B cell (primary cell): Measurements from ENCODE around the gene DGCR6L. TPM values are rescaled to one million over a fixed set of nuclear protein-coding genes. Genes with fewer than 3 reads are reported as not detected.

Experiments used
- ATAC-seq: fragments of 200-7000 bp; cut with Tn5 transposase; one replicate; pipeline ENCODE4 v1.10.0; 2021; ENCODE audit warnings: low read depth, mild to moderate bottlenecking, moderate number of reproducible peaks, moderate library complexity
- CTCF ChIA-PET: fragments of 350-600 bp; sonication (Branson Sonifier 250); formaldehyde crosslinking; loops from one replicate; lab custom pipeline; 2021; ENCODE audit warnings: antibody characterized with exemption, inconsistent platforms; lab: Charles Lee
- POLR2A ChIA-PET: fragments of 350-600 bp; sonication (Branson Sonifier 250); formaldehyde crosslinking; loops from one replicate; lab custom pipeline; 2021; ENCODE audit warnings: antibody characterized with exemption; lab: Charles Lee
- DNase-seq: peaks from one replicate; pipeline ENCODE4 v3.0.0; 2013
- H2AFZ ChIP-seq: 2 replicates; pipeline ENCODE4 v1.6.1; 2012; ENCODE audit warnings: mild to moderate bottlenecking, low read depth, low read length; ENCODE audit not compliant: insufficient read depth, poor library complexity, severe bottlenecking
- H3K27ac ChIP-seq, 2 donors: 1 replicate in 1 of 2; 2 replicates in 1 of 2; pipeline ENCODE4 v1.5.1; 2012 to 2013; ENCODE audit warnings: low read length in 2 of 2, mild to moderate bottlenecking in 2 of 2, moderate library complexity in 1 of 2
- H3K27me3 ChIP-seq, 4 experiments: fragments of 200-600 bp in 1 of 4; sonication (generic) in 1 of 4; replicated peaks in 1 of 4; 1 replicate in 2 of 4; 2 replicates in 2 of 4; pipeline versions ENCODE4 v1.6.1 to v1.7.0; 2013 to 2016; ENCODE audit warnings: low read length in 3 of 4, mild to moderate bottlenecking in 2 of 4, mixed read lengths in 1 of 4, moderate library complexity in 1 of 4; ENCODE audit not compliant: insufficient read depth in 4 of 4, control insufficient read depth in 3 of 4; ENCODE audit errors: control extremely low read depth in 1 of 4
- H3K36me3 ChIP-seq, 2 experiments: replicated peaks in 1 of 2; 1 replicate in 1 of 2; 2 replicates in 1 of 2; pipeline versions ENCODE4 v1.6.1 to v1.7.1; 2013; ENCODE audit warnings: low read length in 1 of 2; ENCODE audit not compliant: insufficient read depth in 2 of 2, control insufficient read depth in 1 of 2; ENCODE audit errors: control extremely low read depth in 1 of 2, extremely low read depth in 1 of 2
- H3K4me1 ChIP-seq, 2 donors: fragments of 200-600 bp in 1 of 2; sonication (generic) in 1 of 2; 1 replicate in 1 of 2; 2 replicates in 1 of 2; pipeline versions ENCODE4 v1.5.1 to v1.6.1; 2013 to 2017; ENCODE audit warnings: low read length in 2 of 2; ENCODE audit not compliant: control insufficient read depth in 2 of 2, insufficient read depth in 2 of 2
- H3K4me2 ChIP-seq: replicated peaks from 2 replicates; pipeline ENCODE3; 2012; ENCODE audit warnings: mild to moderate bottlenecking, low read depth, low read length; ENCODE audit not compliant: poor library complexity, severe bottlenecking
- H3K4me3 ChIP-seq, 5 experiments: fragments of 200-600 bp in 1 of 5; sonication (generic) in 1 of 5; 1 replicate in 3 of 5; 2 replicates in 2 of 5; pipeline versions ENCODE4 v1.5.1 to v1.7.0; 2011 to 2016; ENCODE audit warnings: low read length in 4 of 5, mild to moderate bottlenecking in 4 of 5, low read depth in 2 of 5, control low read depth in 1 of 5, moderate library complexity in 1 of 5; ENCODE audit not compliant: insufficient read depth in 1 of 5; ENCODE audit errors: control extremely low read depth in 1 of 5, extremely low read depth in 1 of 5
- H3K79me2 ChIP-seq: fragments of 200-600 bp; sonication (generic); one replicate; pipeline ENCODE4 v1.6.0; 2016; ENCODE audit warnings: low read length; ENCODE audit not compliant: control insufficient read depth, insufficient read depth
- H3K9ac ChIP-seq: fragments of 200-600 bp; sonication (generic); 2 replicates; pipeline ENCODE4 v1.6.1; 2017; ENCODE audit warnings: mild to moderate bottlenecking, low read length, moderate library complexity
- H3K9me3 ChIP-seq, 3 donors: one replicate each; pipeline versions ENCODE4 v1.6.1 to v1.7.1; 2013; ENCODE audit warnings: low read length in 2 of 3; ENCODE audit not compliant: control insufficient read depth in 2 of 3, insufficient read depth in 1 of 3; ENCODE audit errors: control extremely low read depth in 1 of 3
- H4K20me1 ChIP-seq: 2 replicates; pipeline ENCODE4 v1.6.0; 2012; ENCODE audit warnings: mild to moderate bottlenecking, low read length; ENCODE audit not compliant: insufficient read depth, control insufficient read depth, poor library complexity, severe bottlenecking
- H3K27ac Mint-ChIP-seq: one replicate; pipeline ENCODE4 v1.8.0; 2021; ENCODE audit warnings: mixed read lengths
- H3K27me3 Mint-ChIP-seq: one replicate; pipeline ENCODE4 v1.8.0; 2021; ENCODE audit warnings: mixed read lengths
- H3K4me1 Mint-ChIP-seq: one replicate; pipeline ENCODE4 v1.8.0; 2021; ENCODE audit warnings: mixed read lengths
- H3K4me3 Mint-ChIP-seq: one replicate; pipeline ENCODE4 v1.8.0; 2021; ENCODE audit warnings: mixed read lengths
- H3K9me3 Mint-ChIP-seq: one replicate; pipeline ENCODE4 v1.8.0; 2022; ENCODE audit warnings: mixed read lengths; ENCODE audit not compliant: insufficient read depth
- EZH2 ChIP-seq: IDR thresholded peaks from 2 replicates; pipeline ENCODE4 v1.6.1; 2012; ENCODE audit warnings: borderline replicate concordance, low read depth, mild to moderate bottlenecking, moderate library complexity, low read length; ENCODE audit not compliant: insufficient read depth, poor library complexity, severe bottlenecking
- WGBS: methylation state at CpG from one replicate; pipeline ENCODE4 v1.1.5; 2013; ENCODE audit warnings: missing lambda C conversion rate; ENCODE audit not compliant: insufficient coverage; 5-methylcytosine and 5-hydroxymethylcytosine counted together
- intact Hi-C: fragments of 100-400 bp; cut with micrococcal nuclease; formaldehyde crosslinking; loops from one replicate; pipeline ENCODE4 v1.10.0; 2022
- polyA plus RNA-seq: library from polyadenylated mRNA; depleted of rRNA; stranded (reverse); fragments of >200 nt; gene quantifications from 2 replicates; pipeline ENCODE4 v1.2.3, GENCODE V29; 2012
- total RNA-seq, 2 donors: library from RNA; stranded (reverse); fragments of 120-200 nt in 1 of 2; gene quantifications; 1 replicate in 1 of 2; 2 replicates in 1 of 2; pipeline versions ENCODE4 v1.2.3 to v1.2.4, GENCODE V29; 2013 to 2022
- TF ChIP-seq, protein P1 (sequence below): fragments of 200-600 bp; IDR thresholded peaks from one replicate; pipeline ENCODE4 v1.8.0; 2022; ENCODE audit warnings: antibody characterized with exemption, mild to moderate bottlenecking

The DGCR6L gene
- total and polyA plus RNA-seq, 2 donors (not counting 1 experiment from before 2014, with no cell fraction given), result 21.2 to 33.4 TPM

DNA sequence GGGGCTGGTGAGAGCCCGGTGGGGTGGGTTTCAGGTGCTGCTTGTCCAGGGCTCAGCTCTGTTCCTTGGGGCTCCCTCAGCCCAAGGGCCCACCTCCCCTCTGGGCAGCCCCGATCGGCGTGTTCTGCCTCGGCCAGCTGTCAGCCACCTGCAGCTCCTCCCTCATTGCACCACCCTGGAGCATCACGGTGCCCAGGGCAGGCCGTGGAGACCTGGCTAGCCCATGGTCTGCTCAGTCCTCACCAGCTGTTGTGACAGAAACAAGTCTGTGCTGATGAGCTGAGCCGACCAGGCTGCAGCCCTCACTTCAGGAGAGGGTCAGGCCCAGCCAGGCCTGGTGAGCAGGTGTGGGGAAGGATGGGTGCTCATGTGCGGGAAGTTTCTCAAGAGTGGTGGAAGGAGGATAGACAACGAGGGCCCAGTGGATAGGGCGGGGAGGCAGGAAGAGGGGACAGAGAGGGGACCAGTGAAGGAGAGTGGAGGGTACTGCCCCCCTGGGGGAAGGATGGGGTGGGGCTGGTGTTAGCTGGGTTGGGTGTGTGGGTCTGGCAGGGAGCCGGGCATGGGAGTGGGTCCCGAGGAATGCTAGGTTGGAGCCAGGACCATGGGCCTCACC lies 35.3 kb downstream of the DGCR6L start:
- Histone ChIP-seq H3K27me3 (peaks cover 0 to 4% (median 0%) of the 10 kb centered on the region in 4 experiments), H4K20me1 (no peaks in the 10 kb centered on the region), H2AFZ (no peak overlapping the region), H3K9me3 (no peaks in the 10 kb centered on the region), H3K36me3 (no peaks in the 10 kb centered on the region), H3K27ac (no peak overlapping the region), H3K4me2 (no peak overlapping the region), H3K79me2 (no peaks in the 10 kb centered on the region), H3K4me1 (peaks cover 0 to 3% of the 10 kb centered on the region in 2 donors), H3K4me3 (no peak overlapping the region), H3K9ac (no peak overlapping the region)
- intact Hi-C loops, result loop anchor here (1.0 kb wide), 1 partner anchor 16 kb away; the partner anchor contains the start of gene RTN4R
- peaks cover 4% of the 10 kb centered on the region for H3K4me1 Mint-ChIP-seq
- TF ChIP-seq EZH2, result no peak
- TF ChIP-seq, protein P1, sequence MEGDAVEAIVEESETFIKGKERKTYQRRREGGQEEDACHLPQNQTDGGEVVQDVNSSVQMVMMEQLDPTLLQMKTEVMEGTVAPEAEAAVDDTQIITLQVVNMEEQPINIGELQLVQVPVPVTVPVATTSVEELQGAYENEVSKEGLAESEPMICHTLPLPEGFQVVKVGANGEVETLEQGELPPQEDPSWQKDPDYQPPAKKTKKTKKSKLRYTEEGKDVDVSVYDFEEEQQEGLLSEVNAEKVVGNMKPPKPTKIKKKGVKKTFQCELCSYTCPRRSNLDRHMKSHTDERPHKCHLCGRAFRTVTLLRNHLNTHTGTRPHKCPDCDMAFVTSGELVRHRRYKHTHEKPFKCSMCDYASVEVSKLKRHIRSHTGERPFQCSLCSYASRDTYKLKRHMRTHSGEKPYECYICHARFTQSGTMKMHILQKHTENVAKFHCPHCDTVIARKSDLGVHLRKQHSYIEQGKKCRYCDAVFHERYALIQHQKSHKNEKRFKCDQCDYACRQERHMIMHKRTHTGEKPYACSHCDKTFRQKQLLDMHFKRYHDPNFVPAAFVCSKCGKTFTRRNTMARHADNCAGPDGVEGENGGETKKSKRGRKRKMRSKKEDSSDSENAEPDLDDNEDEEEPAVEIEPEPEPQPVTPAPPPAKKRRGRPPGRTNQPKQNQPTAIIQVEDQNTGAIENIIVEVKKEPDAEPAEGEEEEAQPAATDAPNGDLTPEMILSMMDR, result no peak
- H3K9me3 Mint-ChIP-seq, result no peaks in the 10 kb centered on the region
- CTCF ChIA-PET, result interaction anchor here (1.1 to 3.3 kb wide), 7 partner anchors 10 to 314 kb away, joined by 3 to 31 read pairs (median 6); partner anchors contain the start of gene DGCR6L
- H3K27me3 Mint-ChIP-seq, result peaks cover 4% of the 10 kb centered on the region
- ATAC-seq (no peak), DNase-seq (no peak)
- 79% methylated on average over 11 of the region's 13 CpGs for WGBS
- no peak overlapping the region for H3K4me3 Mint-ChIP-seq
- no peak overlapping the region for H3K27ac Mint-ChIP-seq
- POLR2A ChIA-PET, result no interaction called here

DNA sequence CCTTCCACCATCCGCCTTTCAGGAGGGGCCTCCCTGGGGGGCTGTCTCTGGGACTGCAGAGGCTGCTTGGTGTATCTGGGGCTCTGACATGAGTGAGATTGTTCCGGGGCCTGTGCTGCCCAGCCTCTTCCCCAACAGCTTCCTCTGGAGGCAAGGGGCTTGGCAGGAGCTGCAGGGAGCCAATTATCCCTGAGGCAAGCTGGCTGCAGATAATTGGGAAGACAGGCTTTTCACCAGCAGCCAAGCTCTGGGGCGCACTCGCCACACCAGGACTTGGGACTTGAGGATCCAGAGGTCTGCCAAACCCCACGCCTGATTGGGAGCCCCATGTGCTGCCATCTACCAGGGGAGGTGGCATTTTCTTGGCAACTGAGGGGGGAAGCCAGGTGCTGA lies 36.2 kb downstream of the DGCR6L start:
- peaks cover 4% of the 10 kb centered on the region for H3K4me1 Mint-ChIP-seq
- no peak overlapping the region for H3K27ac ChIP-seq
- ChIA-PET POLR2A (no interaction called here), CTCF (interaction anchor here (0.7 to 3.3 kb wide), 9 partner anchors 8 to 313 kb away, joined by 3 to 31 read pairs (median 5); no protein-coding TSS in a partner anchor)
- H3K27me3 ChIP-seq, result peaks cover 0 to 4% (median 0%) of the 10 kb centered on the region in 4 experiments
- intact Hi-C loops, result no loop called here
- H3K4me3 ChIP-seq, result no peak overlapping the region
- no peaks in the 10 kb centered on the region for H3K9me3 ChIP-seq
- H3K36me3 ChIP-seq, result no peaks in the 10 kb centered on the region
- WGBS, result 77% methylated on average over 4 of the region's 5 CpGs
- H3K79me2 ChIP-seq, result no peaks in the 10 kb centered on the region
- no peaks in the 10 kb centered on the region for H4K20me1 ChIP-seq
- no peaks in the 10 kb centered on the region for H3K9me3 Mint-ChIP-seq
- H2AFZ ChIP-seq, result no peak overlapping the region
- H3K4me3 Mint-ChIP-seq, result no peak overlapping the region
- H3K4me1 ChIP-seq, result peaks cover 0 to 3% of the 10 kb centered on the region in 2 donors
- ATAC-seq (no peak), DNase-seq (no peak)
- no peak overlapping the region for H3K27ac Mint-ChIP-seq
- no peak for TF ChIP-seq EZH2
- TF ChIP-seq, protein P1, result no peak
- H3K4me2 ChIP-seq, result no peak overlapping the region
- no peak overlapping the region for H3K9ac ChIP-seq
- peaks cover 4% of the 10 kb centered on the region for H3K27me3 Mint-ChIP-seq
